Measurements from ENCODE around the gene MATK.

Gene MATK

DNA sequence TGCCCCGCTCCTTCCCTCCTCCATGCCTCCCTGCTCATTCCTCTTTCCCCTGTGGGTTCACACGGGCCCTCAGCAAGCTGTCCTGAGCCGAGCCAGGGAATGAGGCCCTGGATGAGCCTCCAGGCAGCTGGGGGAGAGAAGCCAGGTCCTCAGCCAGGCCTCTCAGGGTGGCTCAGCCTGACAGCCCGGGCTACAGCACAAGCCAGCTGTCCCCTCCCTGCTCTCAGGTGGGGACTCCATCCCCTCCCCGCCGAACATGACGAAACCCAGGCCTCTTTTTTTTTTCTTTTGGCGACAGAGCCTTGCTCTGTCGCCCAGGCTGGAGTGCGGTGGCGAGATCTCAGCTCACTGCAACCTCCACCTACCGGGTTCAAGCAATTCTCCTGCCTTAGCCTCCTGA lies 40.0 kb upstream of the MATK start (continued):
- no peak for TF ChIP-seq ZNF16 (tag by site-specific recombination; IDR thresholded peaks at IDR 0.05; ENCODE audit: low read depth)

DNA sequence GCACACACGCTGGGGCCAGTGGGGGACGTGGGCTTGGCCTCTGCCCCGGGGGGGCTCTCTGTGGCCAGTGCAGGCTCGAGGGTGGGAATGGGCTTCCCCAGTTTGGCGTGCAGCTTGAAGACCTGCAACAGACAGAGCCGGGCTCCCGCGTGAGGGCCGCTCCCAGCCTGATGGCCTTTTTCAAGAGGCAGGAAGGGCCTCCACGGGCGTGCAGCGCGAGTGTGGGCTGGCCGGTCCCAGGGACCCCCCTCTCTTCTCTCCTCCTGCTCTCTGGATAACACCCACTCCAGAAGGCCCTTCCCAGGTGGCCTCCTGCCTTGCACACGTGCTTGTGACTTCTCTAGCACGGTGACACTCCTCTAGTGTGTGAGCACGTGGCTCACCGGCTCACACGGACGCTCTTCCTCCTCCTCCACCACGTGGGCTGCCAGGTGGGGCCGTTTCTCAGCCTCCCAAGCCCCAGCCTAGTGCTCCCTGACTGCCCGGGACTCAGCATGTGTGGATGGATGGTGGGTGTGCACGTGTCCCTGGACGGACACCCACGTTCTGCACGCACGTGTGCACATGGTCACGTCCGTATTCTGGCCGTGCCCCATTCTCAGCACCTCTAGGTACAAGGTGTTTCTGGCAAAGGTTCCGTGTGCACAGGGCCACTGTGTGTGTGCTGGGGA lies 39.2 kb upstream of the MATK start:
- TF ChIP-seq ZBTB20 (tag by site-specific recombination; IDR thresholded peaks at IDR 0.05) (peak; percentile 59), ZNF777 (tag by site-specific recombination; IDR thresholded peaks at IDR 0.05; ENCODE audit: borderline replicate concordance) (no peak), ZBTB21 (tag by site-specific recombination; IDR thresholded peaks at IDR 0.05) (no peak), FEZF1 (tag by site-specific recombination; IDR thresholded peaks at IDR 0.05) (0 out of 2 replicates have a peak, but pooled peaks have one; percentile 17), ZNF341 (tag by site-specific recombination; IDR thresholded peaks at IDR 0.05; ENCODE audit: low read depth) (no peak)
- Histone ChIP-seq H3K9me3 (ENCODE audit: control insufficient read depth, insufficient read depth, low read depth, low read length) (no peaks in the 10 kb centered on the region), H3K27ac (ENCODE audit: extremely low read depth, low read depth, low read length) (no peak overlapping the region), H3K36me3 (ENCODE audit: control insufficient read depth in 2 of 2, insufficient read depth in 1 of 2, low read length in 2 of 2) (no peaks in the 10 kb centered on the region), H3K4me1 (ENCODE audit: control insufficient read depth, insufficient read depth, low read length) (no peaks in the 10 kb centered on the region), H3K4me3 (ENCODE audit: low read depth, low read length) (no peak overlapping the region)
- ChIA-PET CTCF (interaction anchor here (0.6 kb wide), 1 partner anchor 34 kb away, joined by 3 read pairs; no protein-coding TSS in a partner anchor), POLR2A (no interaction called here)

DNA sequence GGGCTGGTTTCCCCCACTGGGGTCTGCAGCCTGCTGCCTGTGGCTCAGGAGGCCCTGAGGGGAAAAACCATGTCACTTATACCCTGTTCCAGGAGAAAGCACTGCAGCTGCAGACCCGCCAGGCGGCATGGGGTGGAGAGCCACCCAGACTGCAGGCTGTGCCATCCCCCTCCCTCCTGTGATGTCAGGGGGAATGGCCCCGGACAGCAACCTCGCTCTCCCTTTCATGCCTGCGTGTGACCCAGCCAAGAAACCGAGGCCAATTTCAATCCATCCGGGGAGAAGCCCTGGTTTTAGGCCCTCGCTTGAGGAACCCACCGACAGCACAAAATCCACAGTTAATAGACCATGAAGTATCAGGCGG lies 37.2 kb upstream of the MATK start:
- H3K9me3 ChIP-seq (ENCODE audit: control insufficient read depth, insufficient read depth, low read depth, low read length), result no peaks in the 10 kb centered on the region
- ChIA-PET POLR2A (no interaction called here), CTCF (interaction anchor here (1.0 to 1.9 kb wide), 5 partner anchors 18 to 164 kb away, joined by 3 to 13 read pairs (median 6); no protein-coding TSS in a partner anchor)
- H3K4me3 ChIP-seq (ENCODE audit: low read depth, low read length), result no peak overlapping the region
- no peaks in the 10 kb centered on the region for H3K36me3 ChIP-seq (ENCODE audit: control insufficient read depth in 2 of 2, insufficient read depth in 1 of 2, low read length in 2 of 2)
- TF ChIP-seq ZNF830 (tag by site-specific recombination; IDR thresholded peaks at IDR 0.05; ENCODE audit: low read depth) (no peak), GLI4 (tag by site-specific recombination; IDR thresholded peaks at IDR 0.05) (no peak), ZNF561 (tag by site-specific recombination; IDR thresholded peaks at IDR 0.05; ENCODE audit: borderline replicate concordance) (no peak), ZNF341 (tag by site-specific recombination; IDR thresholded peaks at IDR 0.05; ENCODE audit: low read depth) (peak; percentile 80), ZNF404 (tag by site-specific recombination; IDR thresholded peaks at IDR 0.05) (no peak), GLIS2 (tag by site-specific recombination; IDR thresholded peaks at IDR 0.05) (no peak)
- TF ChIP-seq, protein P1, sequence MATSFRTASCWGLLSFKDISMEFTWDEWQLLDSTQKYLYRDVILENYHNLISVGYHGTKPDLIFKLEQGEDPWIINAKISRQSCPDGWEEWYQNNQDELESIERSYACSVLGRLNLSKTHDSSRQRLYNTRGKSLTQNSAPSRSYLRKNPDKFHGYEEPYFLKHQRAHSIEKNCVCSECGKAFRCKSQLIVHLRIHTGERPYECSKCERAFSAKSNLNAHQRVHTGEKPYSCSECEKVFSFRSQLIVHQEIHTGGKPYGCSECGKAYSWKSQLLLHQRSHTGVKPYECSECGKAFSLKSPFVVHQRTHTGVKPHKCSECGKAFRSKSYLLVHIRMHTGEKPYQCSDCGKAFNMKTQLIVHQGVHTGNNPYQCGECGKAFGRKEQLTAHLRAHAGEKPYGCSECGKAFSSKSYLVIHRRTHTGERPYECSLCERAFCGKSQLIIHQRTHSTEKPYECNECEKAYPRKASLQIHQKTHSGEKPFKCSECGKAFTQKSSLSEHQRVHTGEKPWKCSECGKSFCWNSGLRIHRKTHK (tag by site-specific recombination; IDR thresholded peaks at IDR 0.05), result no peak
- no peak overlapping the region for H3K27ac ChIP-seq (ENCODE audit: extremely low read depth, low read depth, low read length)
- no peaks in the 10 kb centered on the region for H3K4me1 ChIP-seq (ENCODE audit: control insufficient read depth, insufficient read depth, low read length)

DNA sequence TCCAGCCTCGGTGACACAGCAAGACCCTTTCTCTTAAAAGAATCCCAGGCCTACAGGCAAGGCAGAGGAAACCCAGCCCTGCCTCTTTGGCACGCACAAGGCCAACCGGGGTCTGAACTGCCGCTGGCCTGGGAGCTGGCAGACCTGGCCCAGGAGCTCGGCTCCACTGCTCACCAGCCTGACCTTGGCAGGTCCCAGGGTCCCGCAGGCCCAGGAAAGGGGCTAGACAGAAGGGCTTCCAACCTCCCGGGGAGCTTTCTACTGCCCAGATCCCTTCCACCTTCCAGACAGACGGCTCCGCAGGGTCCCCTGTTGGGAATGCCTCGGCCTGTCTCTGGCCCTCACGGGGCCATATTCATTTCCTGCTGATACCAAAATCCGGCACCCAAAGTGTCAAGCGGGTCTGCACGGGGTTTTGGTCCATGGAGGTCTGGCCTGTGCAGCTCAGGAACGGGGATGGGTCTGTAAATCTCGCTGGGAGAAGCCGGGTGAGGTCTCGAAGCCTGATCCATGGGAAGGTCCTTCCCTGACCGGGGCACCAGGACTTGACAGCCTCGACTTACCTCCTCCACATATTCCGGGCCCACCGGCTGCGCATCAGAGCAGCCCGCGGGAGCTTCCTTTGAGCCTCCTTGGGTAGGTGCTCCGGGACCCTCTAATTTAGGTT lies 36.6 kb upstream of the MATK start:
- H3K36me3 ChIP-seq (ENCODE audit: control insufficient read depth in 2 of 2, insufficient read depth in 1 of 2, low read length in 2 of 2), result no peaks in the 10 kb centered on the region
- ChIA-PET POLR2A (no interaction called here), CTCF (interaction anchor here (0.9 to 2.1 kb wide), 13 partner anchors 8 to 352 kb away, joined by 3 to 16 read pairs (median 6); partner anchors contain the start of genes MATK and MRPL54)
- no peaks in the 10 kb centered on the region for H3K9me3 ChIP-seq (ENCODE audit: control insufficient read depth, insufficient read depth, low read depth, low read length)
- H3K27ac ChIP-seq (ENCODE audit: extremely low read depth, low read depth, low read length), result no peak overlapping the region
- no peak overlapping the region for H3K4me3 ChIP-seq (ENCODE audit: low read depth, low read length)
- H3K4me1 ChIP-seq (ENCODE audit: control insufficient read depth, insufficient read depth, low read length), result no peaks in the 10 kb centered on the region
- TF ChIP-seq ZNF560 (tag by site-specific recombination; IDR thresholded peaks at IDR 0.05; ENCODE audit: borderline replicate concordance) (no peak), ZBTB48 (tag by site-specific recombination; IDR thresholded peaks at IDR 0.05) (no peak), SP7 (tag by site-specific recombination; IDR thresholded peaks at IDR 0.05) (no peak), ZNF23 (tag by site-specific recombination; IDR thresholded peaks at IDR 0.05; ENCODE audit: borderline replicate concordance) (no peak), GLI2 (tag by site-specific recombination; IDR thresholded peaks at IDR 0.05; ENCODE audit: borderline replicate concordance, low read depth) (no peak), ZNF776 (tag by site-specific recombination; IDR thresholded peaks at IDR 0.05; ENCODE audit: borderline replicate concordance) (no peak), RBAK (tag by site-specific recombination; IDR thresholded peaks at IDR 0.05) (no peak), ZBTB8A (tag by site-specific recombination; IDR thresholded peaks at IDR 0.05) (no peak), SP2 (tag by site-specific recombination; IDR thresholded peaks at IDR 0.05) (no peak), ZNF707 (tag by site-specific recombination; IDR thresholded peaks at IDR 0.05) (no peak), ZNF133 (tag by site-specific recombination; IDR thresholded peaks at IDR 0.05) (no peak), ZNF366 (tag by site-specific recombination; conservative IDR thresholded peaks at IDR 0.05) (no peak)
- TF ChIP-seq, protein P2, sequence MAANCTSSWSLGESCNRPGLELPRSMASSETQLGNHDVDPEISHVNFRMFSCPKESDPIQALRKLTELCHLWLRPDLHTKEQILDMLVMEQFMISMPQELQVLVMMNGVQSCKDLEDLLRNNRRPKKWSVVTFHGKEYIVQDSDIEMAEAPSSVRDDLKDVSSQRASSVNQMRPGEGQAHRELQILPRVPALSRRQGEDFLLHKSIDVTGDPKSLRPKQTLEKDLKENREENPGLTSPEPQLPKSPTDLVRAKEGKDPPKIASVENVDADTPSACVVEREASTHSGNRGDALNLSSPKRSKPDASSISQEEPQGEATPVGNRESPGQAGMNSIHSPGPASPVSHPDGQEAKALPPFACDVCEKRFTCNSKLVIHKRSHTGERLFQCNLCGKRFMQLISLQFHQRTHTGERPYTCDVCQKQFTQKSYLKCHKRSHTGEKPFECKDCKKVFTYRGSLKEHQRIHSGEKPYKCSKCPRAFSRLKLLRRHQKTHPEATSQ (tag by site-specific recombination; IDR thresholded peaks at IDR 0.05), result no peak
- TF ChIP-seq, protein P3, sequence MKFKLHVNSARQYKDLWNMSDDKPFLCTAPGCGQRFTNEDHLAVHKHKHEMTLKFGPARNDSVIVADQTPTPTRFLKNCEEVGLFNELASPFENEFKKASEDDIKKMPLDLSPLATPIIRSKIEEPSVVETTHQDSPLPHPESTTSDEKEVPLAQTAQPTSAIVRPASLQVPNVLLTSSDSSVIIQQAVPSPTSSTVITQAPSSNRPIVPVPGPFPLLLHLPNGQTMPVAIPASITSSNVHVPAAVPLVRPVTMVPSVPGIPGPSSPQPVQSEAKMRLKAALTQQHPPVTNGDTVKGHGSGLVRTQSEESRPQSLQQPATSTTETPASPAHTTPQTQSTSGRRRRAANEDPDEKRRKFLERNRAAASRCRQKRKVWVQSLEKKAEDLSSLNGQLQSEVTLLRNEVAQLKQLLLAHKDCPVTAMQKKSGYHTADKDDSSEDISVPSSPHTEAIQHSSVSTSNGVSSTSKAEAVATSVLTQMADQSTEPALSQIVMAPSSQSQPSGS (tag by site-specific recombination; IDR thresholded peaks at IDR 0.05; ENCODE audit: low read depth), result no peak

All from HEK293 (cell line).